ENCODE data around the gene RALGAPA2. TPM values are rescaled to one million over a fixed set of nuclear protein-coding genes. Genes with fewer than 3 reads are reported as not detected.

RALGAPA2 gene
- total and polyA plus RNA-seq, 2 of the 13 experiments (the other 11 are each of a cell fraction or from before 2014, with no cell fraction given) = 13.8 to 17.7 TPM

- Histone ChIP-seq H3K9ac (ENCODE audit: insufficient read depth, low read depth, low read length) (no peak overlapping the region), H4K20me1 (ENCODE audit: insufficient read depth, low read length) (no peaks in the 10 kb centered on the region), H3K27ac (ENCODE audit: extremely low read length, insufficient read depth, low read length) (no peak overlapping the region), H3K9me3 (ENCODE audit: low read length) (no peaks in the 10 kb centered on the region), H3K27me3 (ENCODE audit: control insufficient read depth in 1 of 2, insufficient read depth in 2 of 2, low read length in 2 of 2) (no peaks in the 10 kb centered on the region), H3K79me2 (ENCODE audit: insufficient read depth, low read length) (no peaks in the 10 kb centered on the region), H3K4me3 (replicated peaks in 1 of 3; ENCODE audit: insufficient read depth in 1 of 3, low read depth in 2 of 3, low read length in 3 of 3) (no peak overlapping the region), H3K36me3 (replicated peaks in 1 of 2; ENCODE audit: control insufficient read depth in 1 of 2, insufficient read depth in 2 of 2, low read length in 2 of 2) (peaks cover 0 to 2% of the 10 kb centered on the region in 2 experiments; a peak in 4 of 5 replicates), H2AFZ (ENCODE audit: low read length) (no peak overlapping the region), H3K4me2 (ENCODE audit: low read depth, low read length) (no peak overlapping the region), H3K4me1 (ENCODE audit: insufficient read depth, low read length) (no peaks in the 10 kb centered on the region)
- FAIRE-seq = no peak
- DNase-seq (ENCODE audit: low spot score) = no peak
- no TSS peak for BruUV-seq (replicated peaks)
- no peak for TF ChIP-seq ZNF513 (CRISPR knock-in tag; conservative IDR thresholded peaks at IDR 0.05)
- no peak for TF ChIP-seq NAIF1 (CRISPR knock-in tag; IDR thresholded peaks at IDR 0.05; ENCODE audit: borderline replicate concordance)
- no peak for TF ChIP-seq TERF1 (CRISPR knock-in tag; IDR thresholded peaks at IDR 0.05)
- no peak for TF ChIP-seq FOSL1 (CRISPR knock-in tag; IDR thresholded peaks at IDR 0.05; ENCODE audit: borderline replicate concordance)
- TF ChIP-seq ZNF792 (CRISPR knock-in tag; IDR thresholded peaks at IDR 0.05) = no peak
- no peak for TF ChIP-seq ZNF143 (CRISPR knock-in tag; IDR thresholded peaks at IDR 0.05)
- TF ChIP-seq ARID2 (CRISPR knock-in tag; IDR thresholded peaks at IDR 0.05; ENCODE audit: borderline replicate concordance) = no peak
- TF ChIP-seq HMG20B (CRISPR knock-in tag; conservative IDR thresholded peaks at IDR 0.05) = no peak
- no peak for TF ChIP-seq SNAPC2 (CRISPR knock-in tag; IDR thresholded peaks at IDR 0.05)
- no peak for TF ChIP-seq ZNF564 (CRISPR knock-in tag; IDR thresholded peaks at IDR 0.05)
- TF ChIP-seq KDM6A (CRISPR knock-in tag; IDR thresholded peaks at IDR 0.05; ENCODE audit: low read depth) = no peak
- TF ChIP-seq TSC22D2 (CRISPR knock-in tag; IDR thresholded peaks at IDR 0.05; ENCODE audit: borderline replicate concordance) = no peak
- TF ChIP-seq NFYC (CRISPR knock-in tag; IDR thresholded peaks at IDR 0.05) = no peak
- TF ChIP-seq NPAS2 (CRISPR knock-in tag; IDR thresholded peaks at IDR 0.05; ENCODE audit: borderline replicate concordance) = no peak
- no peak for TF ChIP-seq PHF8 (CRISPR knock-in tag; IDR thresholded peaks at IDR 0.05)
- no peak for TF ChIP-seq ZNF670 (CRISPR knock-in tag; IDR thresholded peaks at IDR 0.05; ENCODE audit: borderline replicate concordance)
- no peak for TF ChIP-seq HDAC2 (CRISPR knock-in tag; IDR thresholded peaks at IDR 0.05)
- TF ChIP-seq SRSF4 (IDR thresholded peaks at IDR 0.05; ENCODE audit: low read depth, low read length, poor library complexity, severe bottlenecking) = no peak
- TF ChIP-seq ZZZ3 (CRISPR knock-in tag; IDR thresholded peaks at IDR 0.05; ENCODE audit: borderline replicate concordance) = no peak
- TF ChIP-seq MXI1 (IDR thresholded peaks at IDR 0.05; ENCODE audit: borderline replicate concordance, low read depth, low read length) = no peak
- ChIA-PET POLR2A (no interaction called here), CTCF (ENCODE audit: low intra/inter-chr PET ratio, low total read pairs) (no interaction called here)
- WGBS (ENCODE audit: low lambda C conversion rate) = 95% methylated on average over 10 of the region's 10 CpGs
- in situ Hi-C loops (cut with HindIII; ENCODE audit: extremely low pct_ligation_motif_present, low pct_unique_long_range_greater_than_20kb) (no loop called here), intact Hi-C loops (cut with micrococcal nuclease; ENCODE audit: unreplicated experiment) (no loop called here)
- no peak for ATAC-seq
These were observed 306.8 kb downstream of the RALGAPA2 start for GRCh38 chr20:20405623-20406022.

Measured in HepG2 (cell line).